HepG2 (cell line): ENCODE data around the gene H2AZ2. TPM values are rescaled to one million over a fixed set of nuclear protein-coding genes. Genes with fewer than 3 reads are reported as not detected.
A peak's percentile ranks its signal among the peaks of the same experiment; 100 is the strongest.

ENCODE experiments used
- ATAC-seq: fragments of 200-7000 bp; cut with Tn5 transposase; 3 replicates; pipeline ENCODE4 v1.9.1; 2020; ENCODE audit warnings: mild to moderate bottlenecking, moderate library complexity
- BruUV-seq: library from RNA; stranded (reverse); fragments of 400-500 nt; replicated peaks from 2 replicates; lab custom pipeline; 2021; lab: Mats Ljungman, UMichigan
- CTCF ChIA-PET: fragments of 300-600 bp; formaldehyde crosslinking; extraction: SDS; loops from one replicate; lab custom pipeline; 2021; ENCODE audit warnings: low total read pairs, inconsistent platforms, low intra/inter-chr PET ratio; lab: Yijun Ruan, JAX
- POLR2A ChIA-PET: fragments of 350-600 bp; sonication (Branson Sonifier 250); formaldehyde crosslinking; loops from one replicate; lab custom pipeline; 2020; ENCODE audit warnings: antibody characterized with exemption, inconsistent platforms; lab: Yijun Ruan, JAX
- DNase-seq: peaks from one replicate; pipeline ENCODE4 v3.0.0-alpha.2; 2015; ENCODE audit warnings: low spot score
- FAIRE-seq: peaks from 3 replicates; lab custom pipeline; 2011; peaks lifted over from hg19 to GRCh38; lab: Jason Lieb, UNC
- H2AFZ ChIP-seq: one replicate; pipeline ENCODE4 v1.6.1; 2011; ENCODE audit warnings: low read length, inconsistent platforms
- H3K27ac ChIP-seq: fragments of 300-600 bp; 3 replicates; pipeline ENCODE4 v1.8.0; 2011; ENCODE audit warnings: mixed run types, mild to moderate bottlenecking, mixed read lengths, low read length, inconsistent platforms; ENCODE audit not compliant: insufficient read depth; ENCODE audit errors: extremely low read length
- H3K27me3 ChIP-seq, 2 experiments: fragments of 200-600 bp in 1 of 2; 2 replicates in 1 of 2; 3 replicates in 1 of 2; pipeline versions ENCODE4 v1.6.0 to v1.8.0; 2011; ENCODE audit warnings: low read length in 2 of 2, mild to moderate bottlenecking in 2 of 2, moderate library complexity in 2 of 2, inconsistent platforms in 1 of 2; ENCODE audit not compliant: insufficient read depth in 2 of 2, control insufficient read depth in 1 of 2
- H3K36me3 ChIP-seq, 2 experiments: fragments of 200-600 bp in 1 of 2; replicated peaks in 1 of 2; 2 replicates in 1 of 2; 3 replicates in 1 of 2; pipeline versions ENCODE4 v1.5.1 to v1.8.0; 2011; ENCODE audit warnings: low read length in 2 of 2, inconsistent platforms in 1 of 2; ENCODE audit not compliant: insufficient read depth in 2 of 2, control insufficient read depth in 1 of 2
- H3K4me1 ChIP-seq: 2 replicates; pipeline ENCODE4 v1.5.1; 2012; ENCODE audit warnings: low read length, inconsistent platforms; ENCODE audit not compliant: insufficient read depth
- H3K4me2 ChIP-seq: 2 replicates; pipeline ENCODE4 v1.6.0; 2011; ENCODE audit warnings: low read depth, low read length, inconsistent platforms
- H3K4me3 ChIP-seq, 3 experiments: fragments of 200-600 bp in 1 of 3; sonication (generic), shearing (Covaris generic) in 1 of 3; replicated peaks in 1 of 3; 2 replicates each; pipeline ENCODE4 v1.5.1; 2011 to 2016; ENCODE audit warnings: low read length in 3 of 3, inconsistent platforms in 2 of 3, low read depth in 2 of 3, mild to moderate bottlenecking in 2 of 3, control low read depth in 1 of 3, mixed read lengths in 1 of 3; ENCODE audit not compliant: insufficient read depth in 1 of 3
- H3K79me2 ChIP-seq: one replicate; pipeline ENCODE4 v1.6.1; 2011; ENCODE audit warnings: low read length, inconsistent platforms; ENCODE audit not compliant: insufficient read depth
- H3K9ac ChIP-seq: 2 replicates; pipeline ENCODE4 v1.6.0; 2011; ENCODE audit warnings: mild to moderate bottlenecking, low read depth, low read length, inconsistent platforms; ENCODE audit not compliant: insufficient read depth
- H3K9me3 ChIP-seq: 2 replicates; pipeline ENCODE4 v1.5.1; 2012; ENCODE audit warnings: mild to moderate bottlenecking, low read length
- H4K20me1 ChIP-seq: 2 replicates; pipeline ENCODE4 v1.6.0; 2011; ENCODE audit warnings: inconsistent platforms, mild to moderate bottlenecking, low read length, moderate library complexity; ENCODE audit not compliant: insufficient read depth
- CTCF ChIP-seq: sonication (generic); formaldehyde crosslinking; IDR thresholded peaks from 2 replicates; pipeline ENCODE4 v1.5.0; 2020; ENCODE audit warnings: mild to moderate bottlenecking, missing genetic modification reagents, moderate library complexity
- JUNB ChIP-seq: sonication (generic); formaldehyde crosslinking; IDR thresholded peaks from 2 replicates; pipeline ENCODE4 v1.8.0; 2022; ENCODE audit warnings: missing genetic modification reagents, mild to moderate bottlenecking, borderline replicate concordance
- KDM1A ChIP-seq: IDR thresholded peaks from 2 replicates; pipeline ENCODE4 v1.6.1; 2016; ENCODE audit warnings: missing compliant biosample characterization
- MTF1 ChIP-seq: sonication (generic); formaldehyde crosslinking; IDR thresholded peaks from 2 replicates; pipeline ENCODE4 v1.5.0; 2020; ENCODE audit warnings: missing genetic modification reagents
- NFE2 ChIP-seq: sonication (generic); formaldehyde crosslinking; IDR thresholded peaks from 2 replicates; pipeline ENCODE4 v1.4.0; 2020; ENCODE audit warnings: missing genetic modification reagents
- NR1H2 ChIP-seq: sonication (generic); formaldehyde crosslinking; IDR thresholded peaks from 2 replicates; pipeline ENCODE4 v1.8.1; 2022; ENCODE audit warnings: low read depth, missing genetic modification reagents, borderline replicate concordance
- NRL ChIP-seq: sonication (generic); formaldehyde crosslinking; IDR thresholded peaks from 2 replicates; pipeline ENCODE4 v1.5.0; 2020; ENCODE audit warnings: missing genetic modification reagents, mild to moderate bottlenecking, moderate library complexity, borderline replicate concordance
- SMAD3 ChIP-seq: sonication (generic); formaldehyde crosslinking; IDR thresholded peaks from 2 replicates; pipeline ENCODE4 v1.4.0; 2020; ENCODE audit warnings: missing genetic modification reagents
- STAG1 ChIP-seq: sonication (generic); formaldehyde crosslinking; IDR thresholded peaks from 2 replicates; pipeline ENCODE4 v1.4.0; 2020; ENCODE audit warnings: missing genetic modification reagents
- ZBTB38 ChIP-seq: sonication (generic); formaldehyde crosslinking; IDR thresholded peaks from 2 replicates; pipeline ENCODE4 v1.5.1; 2020; ENCODE audit warnings: mild to moderate bottlenecking, missing genetic modification reagents
- ZNF362 ChIP-seq: sonication (generic); formaldehyde crosslinking; IDR thresholded peaks from 2 replicates; pipeline ENCODE4 v1.4.0; 2020; ENCODE audit warnings: missing genetic modification reagents, mild to moderate bottlenecking, borderline replicate concordance
- ZNF446 ChIP-seq: sonication (generic); formaldehyde crosslinking; IDR thresholded peaks from 2 replicates; pipeline ENCODE4 v1.5.0; 2020; ENCODE audit warnings: mild to moderate bottlenecking, missing genetic modification reagents
- WGBS: methylation state at CpG from one replicate; pipeline ENCODE4 v1.1.6; 2017; ENCODE audit warnings: low lambda C conversion rate; 5-methylcytosine and 5-hydroxymethylcytosine counted together
- in situ Hi-C: cut with HindIII; loops from 2 replicates; pipeline ENCODE4 v1.10.0; 2017; ENCODE audit warnings: low pct_unique_long_range_greater_than_20kb; ENCODE audit not compliant: extremely low pct_ligation_motif_present
- intact Hi-C: fragments of 100-400 bp; cut with micrococcal nuclease; formaldehyde crosslinking; loops from one replicate; pipeline ENCODE4 v1.10.0; 2022; ENCODE audit not compliant: unreplicated experiment
- polyA plus RNA-seq, 8 experiments: library from polyadenylated mRNA; depleted of rRNA in 3 of 8; stranded (reverse) in 7 of 8; unstranded in 1 of 8; fragments of >200 nt; fragmentation: Illumina TruSeq in 4 of 8; extraction: Trizol in 4 of 8; gene quantifications; 2 replicates each; pipeline versions ENCODE4 v1.2.1 to v1.2.3, GENCODE V29; 2011 to 2016; ENCODE audit warnings: low read depth in 4 of 8, missing spikeins in 1 of 8, mixed read lengths in 1 of 8; ENCODE audit not compliant: insufficient read depth in 1 of 8
- total RNA-seq, 5 experiments: library from RNA; depleted of rRNA; stranded (reverse); fragments of >200 nt; fragmentation: Illumina TruSeq; extraction: Trizol; gene quantifications; 2 replicates each; pipeline ENCODE4 v1.2.3, GENCODE V29; 2016; ENCODE audit warnings: low read depth in 1 of 5
- TF ChIP-seq, protein P1 (sequence below): sonication (generic); formaldehyde crosslinking; IDR thresholded peaks from 2 replicates; pipeline ENCODE4 v1.4.0; 2020; ENCODE audit warnings: low read depth, missing genetic modification reagents

Gene H2AZ2
- total and polyA plus RNA-seq, 2 of the 13 experiments (the other 11 are each of a cell fraction or from before 2014, with no cell fraction given), result 121 to 223 TPM

DNA sequence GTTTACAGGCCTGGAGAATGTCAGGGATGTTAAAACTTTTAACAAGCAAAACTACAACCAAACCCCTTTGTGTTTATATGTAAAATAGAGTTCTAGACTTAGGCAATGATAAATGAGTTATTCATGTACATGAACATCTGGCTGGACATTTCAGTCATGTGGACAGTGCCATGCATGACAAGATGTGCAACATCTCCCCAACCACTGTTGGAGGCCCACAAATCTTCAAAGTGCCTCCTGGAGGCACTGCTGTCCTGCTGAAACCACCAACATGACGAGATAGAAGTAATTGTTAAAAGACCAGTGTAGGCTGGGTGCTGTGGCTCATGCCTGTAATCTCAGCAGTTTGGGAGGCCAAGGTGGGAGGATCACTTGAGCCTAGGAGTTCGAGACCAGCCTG, 33.0 kb downstream of the H2AZ2 start:
- Histone ChIP-seq H3K9me3 (no peaks in the 10 kb centered on the region), H4K20me1 (no peaks in the 10 kb centered on the region), H3K4me3 (no peak overlapping the region), H3K27me3 (no peaks in the 10 kb centered on the region), H3K4me1 (peaks cover 31% of the 10 kb centered on the region), H3K27ac (no peak overlapping the region), H3K36me3 (no peaks in the 10 kb centered on the region), H3K79me2 (no peaks in the 10 kb centered on the region), H2AFZ (no peak overlapping the region), H3K4me2 (no peak overlapping the region), H3K9ac (no peak overlapping the region)
- ChIA-PET POLR2A (no interaction called here), CTCF (no interaction called here)
- DNase-seq (no peak), FAIRE-seq (no peak), ATAC-seq (no peak)
- WGBS, result 54% methylated on average over 2 of the region's 2 CpGs
- no TSS peak for BruUV-seq
- intact Hi-C loops, result no loop called here
- TF ChIP-seq NFE2 (CRISPR knock-in tag) (no peak), ZNF446 (CRISPR knock-in tag) (no peak), CTCF (0 out of 2 replicates have a peak, but pooled peaks have one; percentile 23), STAG1 (peak; percentile 26), KDM1A (CRISPR knock-in tag) (no peak)
- in situ Hi-C loops, result no loop called here

DNA sequence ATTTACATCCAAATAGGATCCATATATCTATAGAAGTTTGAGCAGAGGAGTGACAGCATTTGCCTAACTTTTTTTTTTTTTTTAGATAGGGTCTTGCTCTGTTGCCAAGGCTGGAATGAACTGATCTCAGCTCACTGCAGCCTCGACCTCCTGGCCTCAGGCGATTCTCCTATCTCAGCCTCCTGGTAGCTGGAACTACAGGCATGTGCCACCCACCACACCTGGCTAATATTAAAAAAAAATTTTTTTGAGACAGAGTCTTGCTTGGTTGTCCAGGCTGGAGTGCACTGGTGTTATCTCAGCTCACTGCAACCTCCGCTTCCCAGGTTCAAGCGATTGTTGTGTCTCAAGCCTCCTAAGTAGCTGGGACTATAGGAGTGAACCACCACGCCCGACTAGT, 36.3 kb downstream of the H2AZ2 start:
- in situ Hi-C loops, result no loop called here
- Histone ChIP-seq H3K27me3 (no peaks in the 10 kb centered on the region), H3K9ac (no peak overlapping the region), H3K4me2 (no peak overlapping the region), H4K20me1 (no peaks in the 10 kb centered on the region), H3K79me2 (no peaks in the 10 kb centered on the region), H2AFZ (no peak overlapping the region), H3K27ac (no peak overlapping the region), H3K9me3 (no peaks in the 10 kb centered on the region), H3K4me1 (peaks cover 36% of the 10 kb centered on the region), H3K4me3 (no peak overlapping the region), H3K36me3 (no peaks in the 10 kb centered on the region)
- POLR2A ChIA-PET, result interaction anchor here (1.2 kb wide), 1 partner anchor 13 kb away, joined by 3 read pairs; no protein-coding TSS in a partner anchor
- DNase-seq (no peak), ATAC-seq (no peak), FAIRE-seq (no peak)
- CTCF ChIA-PET, result no interaction called here
- no TSS peak for BruUV-seq
- no peak for TF ChIP-seq MTF1 (CRISPR knock-in tag)
- no peak for TF ChIP-seq ZBTB38 (CRISPR knock-in tag)
- no peak for TF ChIP-seq NR1H2
- no peak for TF ChIP-seq ZNF362 (CRISPR knock-in tag)
- no peak for TF ChIP-seq NRL (CRISPR knock-in tag)
- TF ChIP-seq, protein P1, sequence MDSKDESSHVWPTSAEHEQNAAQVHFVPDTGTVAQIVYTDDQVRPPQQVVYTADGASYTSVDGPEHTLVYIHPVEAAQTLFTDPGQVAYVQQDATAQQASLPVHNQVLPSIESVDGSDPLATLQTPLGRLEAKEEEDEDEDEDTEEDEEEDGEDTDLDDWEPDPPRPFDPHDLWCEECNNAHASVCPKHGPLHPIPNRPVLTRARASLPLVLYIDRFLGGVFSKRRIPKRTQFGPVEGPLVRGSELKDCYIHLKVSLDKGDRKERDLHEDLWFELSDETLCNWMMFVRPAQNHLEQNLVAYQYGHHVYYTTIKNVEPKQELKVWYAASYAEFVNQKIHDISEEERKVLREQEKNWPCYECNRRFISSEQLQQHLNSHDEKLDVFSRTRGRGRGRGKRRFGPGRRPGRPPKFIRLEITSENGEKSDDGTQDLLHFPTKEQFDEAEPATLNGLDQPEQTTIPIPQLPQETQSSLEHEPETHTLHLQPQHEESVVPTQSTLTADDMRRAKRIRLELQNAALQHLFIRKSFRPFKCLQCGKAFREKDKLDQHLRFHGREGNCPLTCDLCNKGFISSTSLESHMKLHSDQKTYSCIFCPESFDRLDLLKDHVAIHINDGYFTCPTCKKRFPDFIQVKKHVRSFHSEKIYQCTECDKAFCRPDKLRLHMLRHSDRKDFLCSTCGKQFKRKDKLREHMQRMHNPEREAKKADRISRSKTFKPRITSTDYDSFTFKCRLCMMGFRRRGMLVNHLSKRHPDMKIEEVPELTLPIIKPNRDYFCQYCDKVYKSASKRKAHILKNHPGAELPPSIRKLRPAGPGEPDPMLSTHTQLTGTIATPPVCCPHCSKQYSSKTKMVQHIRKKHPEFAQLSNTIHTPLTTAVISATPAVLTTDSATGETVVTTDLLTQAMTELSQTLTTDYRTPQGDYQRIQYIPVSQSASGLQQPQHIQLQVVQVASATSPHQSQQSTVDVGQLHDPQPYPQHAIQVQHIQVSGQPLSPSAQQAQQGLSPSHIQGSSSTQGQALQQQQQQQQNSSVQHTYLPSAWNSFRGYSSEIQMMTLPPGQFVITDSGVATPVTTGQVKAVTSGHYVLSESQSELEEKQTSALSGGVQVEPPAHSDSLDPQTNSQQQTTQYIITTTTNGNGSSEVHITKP, result no peak
- no peak for TF ChIP-seq JUNB (CRISPR knock-in tag)
- no peak for TF ChIP-seq SMAD3
- WGBS, result 43% methylated on average over 6 of the region's 6 CpGs
- intact Hi-C loops, result loop anchor here (1.0 kb wide), 1 partner anchor 14 kb away; no protein-coding TSS in a partner anchor
